EL (cell line): ENCODE results near the gene DDX41.
A peak's percentile ranks its signal among the peaks of the same experiment; 100 is the strongest.
"Not testable (repeated sequence)": the region's sequence is repeated elsewhere in the genome, so short reads cannot be mapped to it uniquely, and the experiment has no call there.

Source experiments
- DNase-seq: peaks from one replicate; pipeline ENCODE4 v3.0.0-alpha.2; 2016

Gene DDX41

DNA sequence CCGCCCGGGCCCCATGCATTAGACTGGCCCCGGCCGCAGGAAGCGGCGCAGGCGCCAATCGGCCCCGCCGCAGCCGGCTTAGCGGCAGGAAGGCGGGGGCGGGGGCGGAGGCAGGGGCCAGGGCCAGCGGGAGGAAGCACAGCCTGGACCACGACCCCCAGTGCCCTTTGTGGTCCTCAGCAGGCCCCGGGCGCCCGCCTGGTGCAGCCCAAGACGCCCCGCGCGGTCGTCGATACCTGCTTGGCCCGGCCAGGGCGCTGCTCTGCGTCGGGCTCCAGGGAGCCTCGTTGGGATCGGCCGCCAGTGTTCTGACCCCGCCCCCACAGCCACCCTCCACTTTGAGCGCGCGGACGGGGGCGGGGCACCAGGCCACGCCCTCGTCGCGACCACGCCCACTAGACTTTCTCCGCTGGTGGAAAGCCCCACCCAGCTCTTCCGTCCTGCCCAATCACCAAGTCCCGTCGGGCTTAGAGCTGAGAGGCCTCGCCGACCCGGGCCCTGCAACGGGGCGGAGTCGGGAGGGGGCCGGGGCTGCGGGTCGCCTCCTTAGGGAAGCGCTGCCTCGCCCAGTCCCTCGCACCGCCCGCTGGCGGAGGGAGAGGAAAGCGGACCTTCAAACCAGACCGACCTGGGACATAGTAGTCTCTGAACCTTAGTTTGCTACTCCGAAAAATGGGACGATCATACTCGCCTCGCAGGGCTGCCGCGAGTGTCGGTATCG, 19.3 kb downstream of the DDX41 start, which contains the start of gene PDLIM7:
PDLIM7 (minus strand) TSS at position 313 of the 721 bp plus-strand sequence. CDS start 1,092 bp downstream, outside the sequence.
- peak; percentile 97 for DNase-seq

DNA sequence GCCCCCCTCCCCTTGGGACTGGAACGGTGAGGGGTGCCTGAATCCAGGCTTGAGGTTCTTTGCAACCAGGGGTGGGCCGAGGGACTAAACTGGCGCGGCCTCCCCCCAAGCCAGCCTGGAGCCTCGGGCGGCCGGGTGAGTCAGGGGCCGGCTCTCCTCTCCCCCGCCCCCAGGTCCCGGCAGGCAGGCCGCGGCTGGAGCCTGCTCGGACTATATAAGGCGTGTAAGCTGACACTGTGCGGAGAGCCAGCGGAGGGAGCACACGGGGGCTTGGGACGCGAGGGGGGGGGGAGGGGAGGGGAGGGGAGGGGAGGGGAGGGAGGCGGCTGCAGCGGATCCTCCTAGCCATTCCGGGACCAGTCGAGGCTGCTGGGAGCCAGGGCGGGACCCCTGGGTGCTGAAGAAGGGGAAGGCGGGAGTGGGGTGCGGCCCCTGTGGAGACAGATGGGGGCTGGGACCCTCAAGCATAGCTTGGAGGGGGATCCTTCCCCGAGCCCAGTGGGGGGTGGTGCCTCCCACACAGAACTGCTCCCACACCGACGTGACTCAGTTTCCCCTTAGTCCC, 20.0 kb downstream of the DDX41 start:
- DNase-seq: peak; percentile 95

DNA sequence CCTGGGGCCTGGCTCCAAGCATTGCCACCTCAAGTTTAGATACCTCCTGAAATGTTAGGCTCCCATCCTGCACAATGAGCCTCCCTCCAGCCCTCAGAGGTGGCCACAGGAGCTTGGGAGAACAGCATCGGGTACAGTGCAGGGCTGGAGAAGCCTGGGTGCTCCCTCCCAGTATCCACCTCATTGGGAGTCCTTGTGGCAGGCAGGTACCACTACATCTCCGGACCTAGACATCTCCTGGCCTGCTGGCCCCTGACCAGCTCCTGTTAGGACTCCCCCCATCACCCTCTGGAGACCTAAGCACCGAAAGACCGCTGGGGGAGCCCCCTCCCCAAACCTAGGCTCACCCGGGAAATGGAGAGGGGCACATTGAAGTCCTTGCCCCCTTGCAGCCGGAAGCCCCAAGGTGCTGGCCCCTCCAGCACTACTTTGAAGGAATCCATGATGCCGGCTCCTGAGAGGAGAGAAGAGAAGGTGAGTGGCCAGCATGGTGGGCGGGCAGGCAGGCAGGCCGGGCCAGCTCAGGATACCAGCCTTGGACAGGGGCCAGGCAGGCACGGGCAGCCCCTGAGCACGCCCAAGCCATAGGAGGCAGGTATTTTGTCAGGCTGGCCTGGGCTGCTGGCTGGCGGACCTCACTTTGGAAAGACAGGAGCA, 20.6 kb downstream of the DDX41 start:
- DNase-seq: peak; percentile 69

GRCh38 chr5:177495243-177496060, 21.3 kb downstream of the DDX41 start:
- DNase-seq: peak; percentile 94

- peak; percentile 94 for DNase-seq
These were observed 22.2 kb downstream of the DDX41 start for GRCh38 chr5:177494346-177495195.

GRCh38 chr5:177493795-177494345, 22.9 kb downstream of the DDX41 start:
- no peak for DNase-seq

GRCh38 chr5:177492841-177493240, 23.9 kb downstream of the DDX41 start:
- DNase-seq: no peak

DNA sequence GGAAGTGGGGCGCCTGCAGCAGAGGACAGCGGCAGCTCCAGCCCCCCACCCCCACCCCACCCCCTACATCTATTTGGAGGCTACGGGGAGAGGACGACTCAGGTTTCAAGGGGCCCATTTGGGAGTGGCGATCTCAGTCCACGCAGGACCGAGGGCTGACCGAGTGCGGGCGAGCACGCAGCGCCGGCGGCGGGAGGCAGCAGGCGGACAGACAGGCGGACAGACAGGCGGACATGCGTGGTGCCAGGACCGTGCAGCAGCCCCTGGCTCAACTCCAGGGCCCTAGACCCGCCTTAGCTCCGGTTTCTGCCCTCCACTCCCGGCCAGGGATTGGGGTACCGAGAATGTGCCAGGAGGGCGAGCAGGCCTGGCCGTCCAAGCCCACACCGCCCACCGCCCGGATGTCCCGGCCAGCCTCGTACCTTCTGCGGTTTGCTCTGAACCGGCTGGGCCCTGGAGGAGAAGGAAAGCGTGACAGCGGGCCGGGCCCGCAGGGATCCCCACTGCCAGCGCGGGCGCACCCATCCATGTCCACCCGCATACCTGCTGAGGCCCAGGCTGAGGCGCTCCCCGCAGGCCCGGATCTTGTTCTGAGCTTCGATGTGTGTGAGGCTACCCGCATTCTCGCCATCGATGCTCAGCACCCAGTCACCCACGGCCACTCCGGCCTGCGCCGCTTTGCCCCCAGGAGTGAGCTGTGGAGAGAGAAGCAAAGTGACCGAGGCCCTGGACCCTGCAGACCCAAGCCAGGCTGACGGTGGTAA, 24.6 kb downstream of the DDX41 start:
- no peak for DNase-seq

GRCh38 chr5:177491429-177491945, 25.3 kb downstream of the DDX41 start:
- DNase-seq: no peak

GRCh38 chr5:177490992-177491391, 25.8 kb downstream of the DDX41 start:
- DNase-seq: no peak

DNA sequence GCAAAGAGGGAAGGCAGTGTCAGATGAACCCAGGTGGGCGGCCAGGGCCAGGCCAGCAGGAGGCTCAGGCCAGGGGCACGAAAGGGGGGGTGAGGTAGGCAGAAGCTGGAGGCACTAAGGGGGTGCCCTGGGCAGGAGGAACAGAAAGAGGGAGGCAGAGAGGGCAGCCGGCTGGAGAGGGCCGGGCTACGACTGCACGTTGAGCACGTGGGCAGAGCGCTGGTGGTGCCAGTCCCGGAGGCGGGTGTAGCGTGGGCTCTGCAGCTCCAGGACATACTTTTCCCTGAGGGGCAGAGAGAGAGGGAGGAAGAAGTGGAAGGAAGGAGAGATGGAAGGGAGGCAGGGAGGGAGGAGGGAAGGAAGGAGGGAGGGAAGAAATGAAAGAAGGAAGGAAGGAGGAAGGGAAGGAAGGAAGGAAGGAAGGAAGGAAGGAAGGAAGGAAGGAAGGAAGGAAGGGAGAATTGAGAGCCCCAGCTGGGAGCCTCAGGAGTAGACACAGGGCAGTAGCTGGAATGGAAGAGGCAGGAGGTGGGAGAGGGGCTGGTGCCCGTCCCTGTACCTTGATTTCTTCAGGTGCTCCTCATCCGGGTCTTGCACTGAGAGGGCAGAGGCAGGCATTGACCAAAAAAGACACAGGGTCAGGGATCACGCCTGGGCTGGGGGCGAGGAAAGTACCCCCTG, 26.3 kb downstream of the DDX41 start:
- no peak for DNase-seq

GRCh38 chr5:177489119-177489716, 27.5 kb downstream of the DDX41 start:
- no peak for DNase-seq

DNA sequence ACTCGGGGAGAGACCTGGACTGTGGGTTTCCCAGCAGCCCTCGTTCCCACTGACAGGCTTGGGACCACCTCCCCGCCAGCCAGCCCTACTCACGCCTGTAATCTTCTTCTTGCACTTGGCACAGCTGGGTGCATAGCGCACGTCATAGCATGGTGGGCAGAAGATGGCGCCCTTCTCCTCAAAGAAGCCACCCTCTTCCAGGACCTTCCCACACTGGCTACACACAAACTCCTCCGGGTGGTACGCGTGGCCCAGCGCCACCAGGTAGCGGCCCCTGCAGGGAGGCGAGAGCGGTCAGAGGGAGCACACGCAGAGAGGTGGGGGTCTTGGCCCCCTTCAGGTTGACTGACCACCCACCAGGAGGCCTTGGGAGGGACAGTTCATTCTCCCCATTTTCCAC, 28.8 kb downstream of the DDX41 start:
- DNase-seq: no peak

GRCh38 chr5:177487144-177487543, 29.6 kb downstream of the DDX41 start:
- no peak for DNase-seq

DNA sequence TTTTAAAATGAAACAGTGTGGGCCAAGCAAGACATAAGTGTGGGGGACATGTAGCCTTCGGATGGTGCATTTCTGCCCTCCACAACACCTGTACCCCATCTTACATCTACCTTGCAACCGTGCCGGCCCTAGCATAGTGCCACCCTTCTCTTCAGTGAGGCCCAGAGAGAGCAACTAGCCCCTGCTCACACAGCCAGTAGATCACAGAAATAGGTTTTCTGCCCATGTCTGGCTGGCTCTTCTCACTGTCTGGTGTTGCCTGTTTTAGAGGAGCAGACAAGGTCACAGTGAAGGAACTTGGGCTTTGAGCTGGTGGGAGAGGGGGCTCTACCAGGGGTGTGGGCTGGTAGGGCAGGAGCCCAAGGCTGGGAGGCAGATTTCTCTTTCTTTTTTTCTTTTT, 30.5 kb downstream of the DDX41 start:
- no peak for DNase-seq

GRCh38 chr5:177485753-177486152, 31.0 kb downstream of the DDX41 start:
- DNase-seq: not testable (repeated sequence)

- no peak for DNase-seq
These were observed 31.7 kb downstream of the DDX41 start for GRCh38 chr5:177484902-177485549.

DNA sequence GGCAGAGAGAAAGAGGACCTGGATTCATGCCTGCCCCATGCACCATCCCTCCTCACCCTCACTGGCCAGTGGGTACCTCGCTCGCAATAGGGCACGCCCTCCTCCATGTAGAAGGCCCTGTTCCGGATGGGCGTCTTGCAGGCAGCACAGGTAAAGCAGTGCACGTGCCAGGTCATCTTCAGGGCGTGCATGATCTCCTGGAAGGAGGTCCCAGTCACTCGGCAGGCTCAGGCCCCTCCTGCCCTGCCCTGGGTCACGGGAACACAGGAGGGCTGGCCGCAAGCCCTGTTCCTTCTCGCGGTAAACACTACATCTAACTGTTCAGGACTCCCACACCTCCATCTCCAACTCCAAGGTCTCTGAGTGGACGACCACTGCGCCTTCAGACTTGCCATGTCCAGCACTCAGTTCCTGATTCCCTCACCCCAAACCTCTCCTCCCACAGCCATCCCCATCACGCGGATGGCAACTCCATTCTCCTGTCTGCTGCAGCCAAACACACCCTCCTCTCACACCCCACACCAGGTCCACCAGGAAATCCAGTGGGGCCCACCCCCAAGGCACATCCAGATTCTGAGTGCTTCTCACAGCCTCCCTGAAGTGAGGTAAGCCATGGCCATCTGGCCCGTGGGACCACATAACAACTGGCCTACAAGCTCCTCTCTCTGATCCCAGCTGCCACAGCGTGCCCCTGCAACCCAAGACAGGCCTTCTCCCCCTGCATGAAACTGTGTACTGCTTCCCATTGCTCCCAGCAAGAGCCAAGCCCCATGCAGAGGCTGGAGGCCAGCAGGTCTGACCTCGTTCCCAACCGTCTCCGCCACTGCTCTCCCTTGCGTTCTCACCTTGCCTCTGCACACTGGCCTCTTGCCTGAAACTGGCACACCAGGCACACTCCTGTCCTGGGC, 32.5 kb downstream of the DDX41 start:
- DNase-seq: no peak
